ENCODE data around the gene EIF6. TPM values are rescaled to one million over a fixed set of nuclear protein-coding genes. Genes with fewer than 3 reads are reported as not detected.
"Not testable (repeated sequence)": the region's sequence is repeated elsewhere in the genome, so short reads cannot be mapped to it uniquely, and the experiment has no call there.

The EIF6 gene
- polyA plus RNA-seq, 3 donors = 128 to 149 (median 148) TPM

GRCh38 chr20:35263532-35264341, 20.8 kb downstream of the EIF6 start:
- no peak for DNase-seq (ENCODE audit: low read depth in 3 of 3, low spot score in 2 of 3)

DNA sequence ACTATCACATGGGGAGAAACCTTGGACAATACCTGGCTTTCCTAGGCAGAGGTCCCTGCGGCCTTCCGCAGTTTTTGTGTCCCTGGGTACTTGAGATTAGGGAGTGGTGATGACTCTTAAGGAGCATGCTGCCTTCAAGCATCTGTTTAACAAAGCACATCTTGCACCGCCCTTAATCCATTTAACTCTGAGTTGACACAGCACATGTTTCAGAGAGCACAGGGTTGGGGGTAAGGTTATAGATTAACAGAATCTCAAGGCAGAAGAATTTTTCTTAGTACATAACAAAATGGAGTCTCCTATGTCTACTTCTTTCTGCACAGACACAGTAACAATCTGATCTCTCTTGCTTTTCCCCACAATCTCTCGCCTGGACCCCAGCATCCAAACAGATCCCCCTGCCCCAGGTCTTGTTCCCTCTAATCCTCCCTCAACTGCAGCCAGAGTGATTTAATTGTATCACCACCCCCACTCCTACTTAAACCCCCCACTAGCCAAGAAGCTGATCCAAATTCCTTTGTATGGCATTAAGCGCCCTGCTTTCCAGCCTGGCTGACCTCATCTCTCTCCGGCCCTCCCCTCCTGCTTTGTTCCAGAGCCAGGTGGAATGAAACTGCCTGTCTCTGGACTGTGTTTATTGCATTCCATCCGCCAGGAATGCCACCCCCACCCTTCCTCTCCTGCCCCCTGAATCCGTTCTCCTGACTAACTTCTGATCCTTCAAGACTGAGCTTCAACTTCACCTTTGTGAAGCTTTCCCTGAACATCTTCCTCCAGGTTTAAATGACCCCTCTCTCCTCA, 21.6 kb downstream of the EIF6 start:
- peak in 2 of 3 donors; percentile 72 for DNase-seq (ENCODE audit: low read depth in 3 of 3, low spot score in 2 of 3)

GRCh38 chr20:35262321-35262720, 22.3 kb downstream of the EIF6 start:
- not testable (repeated sequence) for DNase-seq (ENCODE audit: low read depth in 3 of 3, low spot score in 2 of 3)

DNA sequence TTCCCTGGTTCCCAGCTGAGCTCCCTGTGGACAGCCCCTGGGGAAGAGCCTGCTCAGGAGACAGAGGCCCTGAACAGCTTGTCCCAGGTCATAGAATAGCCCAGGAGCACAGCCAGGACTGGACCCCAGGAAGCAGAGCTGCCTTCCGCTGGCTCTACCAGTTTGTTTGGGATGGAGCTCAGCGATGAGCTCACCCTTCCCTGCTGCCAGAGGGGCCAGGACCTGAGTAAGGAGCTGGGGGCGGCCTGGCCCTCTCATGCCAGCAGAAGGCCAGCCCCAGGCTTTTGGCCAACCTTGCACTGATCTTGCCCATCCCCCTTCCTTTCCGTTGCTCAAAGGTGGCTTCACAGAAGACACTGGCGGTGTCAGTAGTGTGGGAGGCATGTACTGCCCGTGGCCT, 24.1 kb downstream of the EIF6 start:
- no peak for DNase-seq (ENCODE audit: low read depth in 3 of 3, low spot score in 2 of 3)

DNA sequence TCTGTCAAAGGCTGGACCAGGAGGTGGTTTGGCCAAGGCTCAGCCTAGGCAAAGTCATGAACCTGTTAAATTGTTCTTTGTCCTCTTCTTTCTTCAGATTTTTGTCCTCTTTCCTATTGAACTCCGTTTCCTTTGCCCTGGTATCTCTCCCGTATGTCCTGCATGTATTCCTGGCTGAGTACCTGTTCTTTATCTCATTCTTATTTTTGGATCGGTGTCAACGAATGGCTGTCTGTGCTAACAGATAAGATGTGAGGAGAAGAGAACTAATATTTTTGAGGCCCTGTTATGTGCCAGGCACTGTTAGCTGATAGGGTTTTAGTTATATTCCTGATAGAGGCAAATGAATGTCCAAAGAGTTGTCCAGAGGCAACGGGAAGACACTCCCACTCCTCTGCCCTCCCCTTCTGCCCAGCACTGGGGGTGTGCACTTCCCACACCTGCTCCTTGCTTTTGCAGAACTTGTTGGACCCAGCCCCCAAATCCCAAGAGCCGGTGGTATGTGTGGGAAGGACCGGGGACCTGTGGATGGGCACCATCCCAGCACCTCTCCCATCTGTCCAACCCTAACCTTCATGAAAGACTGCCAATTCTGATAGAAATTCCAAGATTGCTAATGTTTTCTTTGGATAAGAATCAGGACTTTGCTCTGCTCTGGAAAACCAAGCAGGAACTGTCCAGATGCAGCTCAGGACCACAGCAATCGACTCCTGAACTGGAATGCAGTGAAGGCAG, 27.2 kb downstream of the EIF6 start:
- no peak for DNase-seq (ENCODE audit: low read depth in 3 of 3, low spot score in 2 of 3)

DNA sequence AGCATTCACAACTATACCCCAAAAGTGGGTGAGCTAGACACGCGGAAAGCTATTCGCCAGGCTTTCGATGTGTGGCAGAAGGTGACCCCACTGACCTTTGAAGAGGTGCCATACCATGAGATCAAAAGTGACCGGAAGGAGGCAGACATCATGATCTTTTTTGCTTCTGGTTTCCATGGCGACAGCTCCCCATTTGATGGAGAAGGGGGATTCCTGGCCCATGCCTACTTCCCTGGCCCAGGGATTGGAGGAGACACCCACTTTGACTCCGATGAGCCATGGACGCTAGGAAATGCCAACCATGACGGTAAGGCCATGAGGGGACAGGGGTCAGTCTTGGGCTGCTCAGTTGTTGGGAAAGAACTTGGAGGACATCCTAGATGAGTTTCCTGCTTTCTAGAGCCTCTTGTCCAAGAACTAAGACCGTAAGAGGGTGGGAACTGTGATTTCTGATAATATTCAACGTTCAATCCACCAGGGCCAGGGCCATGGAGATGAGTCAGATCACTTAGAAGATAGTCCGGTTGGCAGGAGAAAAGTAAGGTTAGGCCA, 30.0 kb downstream of the EIF6 start:
- DNase-seq (ENCODE audit: low read depth in 3 of 3, low spot score in 2 of 3) = no peak

DNA sequence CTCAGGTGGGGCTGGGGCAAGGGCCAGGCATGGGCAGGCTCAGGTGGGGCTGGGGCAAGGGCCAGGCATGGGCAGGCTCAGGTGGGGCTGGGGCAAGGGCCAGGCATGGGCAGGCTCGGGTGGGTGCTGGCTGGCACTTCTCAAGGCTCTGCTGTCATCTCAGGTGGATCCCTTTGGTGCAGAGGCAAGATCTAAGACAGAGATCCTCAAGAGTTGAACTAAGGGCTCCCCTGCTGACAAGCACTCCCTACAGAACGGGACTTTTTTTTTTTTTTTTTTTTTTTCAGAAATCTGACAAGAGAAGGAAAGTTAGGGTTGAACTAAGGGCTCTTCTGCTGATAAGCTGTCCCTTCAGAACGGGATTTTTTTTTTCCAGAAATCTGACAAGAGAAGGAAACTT, 31.6 kb downstream of the EIF6 start:
- DNase-seq (ENCODE audit: low read depth in 3 of 3, low spot score in 2 of 3) = no peak

GRCh38 chr20:35252598-35252997, 32.0 kb downstream of the EIF6 start:
- DNase-seq (ENCODE audit: low read depth in 3 of 3, low spot score in 2 of 3) = not testable (repeated sequence)

- DNase-seq (ENCODE audit: low read depth in 3 of 3, low spot score in 2 of 3) = no peak
These were observed 32.5 kb downstream of the EIF6 start for GRCh38 chr20:35252037-35252461.

DNA sequence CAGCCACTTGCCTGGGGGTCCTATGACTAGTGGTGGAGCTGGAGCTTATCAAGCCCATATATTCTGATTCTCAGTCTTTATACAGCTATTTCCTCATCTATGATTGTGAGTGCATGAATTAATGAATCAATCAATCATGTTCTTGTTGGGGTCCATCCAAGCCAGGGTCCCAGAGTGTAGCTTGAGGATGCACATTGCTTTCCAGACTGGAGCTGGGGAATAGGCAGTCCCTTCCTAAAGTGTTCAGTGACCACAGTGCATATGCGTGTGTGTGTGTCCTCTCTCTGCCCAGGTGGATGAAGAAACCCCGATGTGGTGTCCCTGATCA, 33.0 kb downstream of the EIF6 start:
- no peak for DNase-seq (ENCODE audit: low read depth in 3 of 3, low spot score in 2 of 3)

- no peak for DNase-seq (ENCODE audit: low read depth in 3 of 3, low spot score in 2 of 3)
These were observed 35.7 kb downstream of the EIF6 start for GRCh38 chr20:35248641-35249475.

DNA sequence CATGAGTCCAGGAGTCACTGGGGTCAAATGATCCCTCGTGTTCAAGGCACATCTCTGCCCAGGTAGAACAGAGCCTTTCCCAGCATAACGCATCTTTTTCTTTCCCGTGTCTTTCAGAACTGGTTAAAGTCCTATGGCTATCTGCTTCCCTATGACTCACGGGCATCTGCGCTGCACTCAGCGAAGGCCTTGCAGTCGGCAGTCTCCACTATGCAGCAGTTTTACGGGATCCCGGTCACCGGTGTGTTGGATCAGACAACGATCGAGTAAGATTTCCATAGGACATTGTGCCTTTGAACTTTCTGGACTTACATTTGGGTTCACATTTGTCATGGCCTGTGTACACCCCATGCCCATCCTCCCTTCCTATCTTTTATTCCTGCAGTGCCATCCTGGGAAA, 37.8 kb downstream of the EIF6 start:
- DNase-seq (ENCODE audit: low read depth in 3 of 3, low spot score in 2 of 3) = no peak

- DNase-seq (ENCODE audit: low read depth in 3 of 3, low spot score in 2 of 3) = no peak
These were observed 40.6 kb downstream of the EIF6 start for GRCh38 chr20:35243986-35244385.

GRCh38 chr20:35243317-35243716, 41.3 kb downstream of the EIF6 start:
- no peak for DNase-seq (ENCODE audit: low read depth in 3 of 3, low spot score in 2 of 3)

DNA sequence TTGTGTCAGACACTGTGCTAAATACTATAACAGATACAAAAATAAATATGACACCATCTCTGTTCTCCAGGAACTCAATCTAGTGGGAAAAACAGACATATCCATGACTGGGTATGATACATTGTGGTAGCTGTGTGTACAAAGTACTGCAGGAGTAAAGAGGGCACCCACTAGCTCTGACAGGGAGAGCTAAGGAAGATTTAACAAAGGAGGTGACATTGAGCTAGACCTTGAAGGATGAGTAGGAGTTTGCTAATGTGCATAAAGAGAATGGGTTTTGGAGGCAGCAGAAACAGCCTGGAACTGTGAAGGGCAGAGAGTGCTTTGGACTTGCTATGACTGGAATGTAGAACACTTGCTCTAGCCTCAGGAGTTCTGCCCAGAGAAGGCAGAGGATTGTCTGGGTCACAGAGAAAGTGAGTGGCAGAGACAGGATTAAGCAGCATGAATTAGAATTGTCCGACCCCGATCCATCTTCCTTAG, 43.7 kb downstream of the EIF6 start:
- DNase-seq (ENCODE audit: low read depth in 3 of 3, low spot score in 2 of 3) = no peak

GRCh38 chr20:35240083-35240810, 44.3 kb downstream of the EIF6 start:
- DNase-seq (ENCODE audit: low read depth in 3 of 3, low spot score in 2 of 3) = no peak

DNA sequence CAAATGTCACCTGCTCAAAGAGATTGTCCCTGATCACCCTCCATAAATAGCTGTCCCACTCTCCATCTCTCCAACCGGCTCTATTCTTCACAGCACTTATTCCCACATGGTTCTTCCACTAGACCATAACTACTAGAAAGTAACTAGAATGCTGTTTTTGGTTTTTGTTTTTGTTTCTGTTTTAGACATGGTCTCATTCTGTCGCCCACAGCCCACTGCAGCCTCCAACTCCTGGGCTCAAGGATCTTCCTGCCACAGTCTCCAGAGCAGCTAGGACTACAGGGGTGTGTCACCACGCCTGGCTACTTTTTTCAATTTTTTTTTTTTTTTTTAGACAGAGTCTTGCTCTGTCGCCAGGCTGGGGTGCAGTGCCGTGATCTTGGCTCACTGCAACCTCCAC, 45.8 kb downstream of the EIF6 start:
- DNase-seq (ENCODE audit: low read depth in 3 of 3, low spot score in 2 of 3) = no peak

DNA sequence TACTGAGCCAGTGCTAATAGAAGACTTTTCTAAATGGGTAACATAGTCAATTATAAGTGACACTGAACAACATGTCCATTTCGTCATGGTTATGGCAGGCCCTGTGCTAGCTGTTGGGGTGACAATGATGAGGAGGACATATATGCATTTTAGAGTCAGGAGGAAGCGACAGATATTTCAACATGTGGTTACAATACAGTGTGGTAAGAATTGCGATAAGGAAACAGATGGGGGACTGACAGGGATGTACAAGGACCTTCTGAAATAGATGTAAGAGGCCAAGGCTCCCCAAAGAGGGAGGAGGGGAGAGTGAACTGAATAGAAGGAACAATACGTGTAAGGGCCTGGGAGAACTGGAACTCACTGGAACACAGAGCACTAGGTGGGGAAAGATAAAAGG, 46.4 kb downstream of the EIF6 start:
- no peak for DNase-seq (ENCODE audit: low read depth in 3 of 3, low spot score in 2 of 3)

GRCh38 chr20:35237486-35237885, 47.1 kb downstream of the EIF6 start:
- no peak for DNase-seq (ENCODE audit: low read depth in 3 of 3, low spot score in 2 of 3)

Measured in right renal cortex interstitium (tissue), 3 donors.